Skeletal muscle tissue (tissue), 4 donors: ENCODE data around the gene RAVER2. TPM values are rescaled to one million over a fixed set of nuclear protein-coding genes. Genes with fewer than 3 reads are reported as not detected.

Experiments used
- H3K27ac ChIP-seq: one replicate; pipeline ENCODE4 v1.7.0; 2013; ENCODE audit warnings: mild to moderate bottlenecking, low read depth, low read length, inconsistent platforms
- H3K27me3 ChIP-seq, 3 donors: one replicate each; pipeline ENCODE4 v1.7.0; 2013; ENCODE audit warnings: low read length in 3 of 3; ENCODE audit not compliant: control insufficient read depth in 3 of 3, insufficient read depth in 3 of 3
- H3K36me3 ChIP-seq, 3 donors: one replicate each; pipeline ENCODE4 v1.7.0; 2013; ENCODE audit warnings: low read length in 3 of 3; ENCODE audit not compliant: control insufficient read depth in 3 of 3, insufficient read depth in 3 of 3
- H3K4me1 ChIP-seq, 3 donors: one replicate each; pipeline ENCODE4 v1.7.0; 2013; ENCODE audit warnings: low read length in 3 of 3, mild to moderate bottlenecking in 3 of 3; ENCODE audit not compliant: control insufficient read depth in 3 of 3, insufficient read depth in 3 of 3
- H3K4me3 ChIP-seq, 3 donors: one replicate each; pipeline ENCODE4 v1.7.0; 2013; ENCODE audit warnings: low read length in 3 of 3
- H3K9ac ChIP-seq, 3 donors: one replicate each; pipeline ENCODE4 v1.7.0; 2013; ENCODE audit warnings: low read length in 3 of 3, mild to moderate bottlenecking in 3 of 3, moderate library complexity in 2 of 3, low read depth in 1 of 3
- H3K9me3 ChIP-seq, 3 donors: one replicate each; pipeline ENCODE4 v1.7.0; 2013; ENCODE audit warnings: low read length in 3 of 3; ENCODE audit not compliant: control insufficient read depth in 3 of 3
- total RNA-seq: library from RNA; depleted of rRNA; stranded (reverse); fragments of >200 nt; gene quantifications from one replicate; pipeline ENCODE4 v1.2.3, GENCODE V29; 2014
- donor health status: Osteomylitis.

RAVER2 gene
- total RNA-seq, 1 donor from 2014 or later = 15.7 TPM

DNA sequence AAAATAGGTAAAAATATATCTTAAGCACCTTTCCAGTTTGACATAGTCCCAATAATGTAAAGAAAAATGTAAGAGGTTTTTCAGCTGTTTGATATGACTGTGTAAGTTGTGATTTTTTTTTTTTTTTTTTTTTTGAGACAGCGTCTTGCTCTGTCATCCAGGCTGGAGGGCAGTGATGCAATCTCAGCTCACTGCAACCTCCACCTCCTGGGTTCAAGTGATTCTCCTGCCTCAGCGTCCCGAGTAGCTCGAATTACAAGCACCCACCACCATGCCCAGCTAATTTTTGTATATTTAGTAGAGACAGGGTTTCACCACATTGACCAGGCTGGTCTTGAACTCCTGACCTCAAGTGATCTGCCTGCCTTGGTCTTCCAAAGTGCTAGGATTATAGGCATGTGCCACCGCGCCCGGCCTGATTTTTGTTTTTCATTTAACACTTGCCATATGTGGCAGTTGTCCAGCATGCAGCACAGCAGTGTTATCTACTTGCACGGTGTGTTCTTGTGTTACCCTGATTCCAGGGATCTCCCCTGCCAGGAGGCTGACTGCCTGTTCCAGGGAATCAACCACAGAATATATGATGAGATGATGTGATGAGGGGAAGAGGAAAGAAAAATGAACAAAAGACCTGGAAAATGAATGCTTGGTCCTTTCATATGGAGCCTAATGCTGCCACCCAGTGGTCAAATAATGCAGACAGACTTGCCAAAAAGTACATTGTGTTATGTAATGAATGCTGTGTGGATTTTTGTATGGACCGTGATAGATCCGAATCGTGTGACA lies 79.0 kb downstream of the RAVER2 start:
- H3K4me1 ChIP-seq = peaks cover 0 to 5% (median 3%) of the 10 kb centered on the region in 3 donors

GRCh38 chr1:64826991-64827390 lies 82.1 kb downstream of the RAVER2 start:
- no peaks in the 10 kb centered on the region for H3K9me3 ChIP-seq
- H3K36me3 ChIP-seq = peaks cover 0 to 4% (median 3%) of the 10 kb centered on the region in 3 donors
- no peak overlapping the region for H3K9ac ChIP-seq
- H3K27me3 ChIP-seq = no peaks in the 10 kb centered on the region
- peaks cover 0 to 7% (median 5%) of the 10 kb centered on the region in 3 donors for H3K4me1 ChIP-seq
- no peak overlapping the region for H3K4me3 ChIP-seq
- H3K27ac ChIP-seq = no peak overlapping the region

More for the DNA sequence above, 79.0 kb downstream of the RAVER2 start:
- no peaks in the 10 kb centered on the region for H3K27me3 ChIP-seq
- no peak overlapping the region for H3K27ac ChIP-seq
- peak overlapping the region in 1 of 3 donors; percentile 31 for H3K4me3 ChIP-seq
- no peaks in the 10 kb centered on the region for H3K36me3 ChIP-seq
- peak overlapping the region in 1 of 3 donors; percentile 51 for H3K9ac ChIP-seq
- no peaks in the 10 kb centered on the region for H3K9me3 ChIP-seq

DNA sequence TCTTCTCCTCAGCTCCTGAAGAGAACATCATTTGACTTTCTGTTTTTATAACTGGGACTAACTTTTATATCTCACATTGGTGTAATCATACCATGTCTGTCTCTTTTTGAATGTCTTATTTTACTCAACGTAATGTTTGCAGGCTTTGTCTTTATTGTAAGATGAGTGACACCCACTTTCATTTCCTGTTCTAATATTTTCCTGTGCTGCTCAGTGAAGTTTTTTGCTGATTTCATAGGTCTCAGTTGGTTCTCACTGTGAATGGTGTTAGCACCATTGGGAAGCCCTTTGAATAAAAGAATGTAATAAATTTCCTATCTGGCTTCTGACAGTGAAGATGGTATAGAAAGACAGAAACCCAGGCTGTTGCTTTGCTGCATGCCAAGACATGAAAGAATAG lies 84.0 kb downstream of the RAVER2 start:
- Histone ChIP-seq H3K9ac (no peak overlapping the region), H3K4me1 (peaks cover 0 to 7% (median 5%) of the 10 kb centered on the region in 3 donors), H3K27ac (no peak overlapping the region), H3K36me3 (peaks cover 3 to 20% (median 17%) of the 10 kb centered on the region in 3 donors), H3K27me3 (no peaks in the 10 kb centered on the region), H3K9me3 (no peaks in the 10 kb centered on the region), H3K4me3 (no peak overlapping the region)

- Histone ChIP-seq H3K4me1 (peaks cover 0 to 4% (median 0%) of the 10 kb centered on the region in 3 donors), H3K4me3 (no peak overlapping the region), H3K9ac (no peak overlapping the region), H3K36me3 (peaks cover 10 to 27% (median 23%) of the 10 kb centered on the region in 3 donors), H3K27ac (no peak overlapping the region), H3K9me3 (no peaks in the 10 kb centered on the region), H3K27me3 (no peaks in the 10 kb centered on the region)
These were observed 84.6 kb downstream of the RAVER2 start for GRCh38 chr1:64829411-64830029.

DNA sequence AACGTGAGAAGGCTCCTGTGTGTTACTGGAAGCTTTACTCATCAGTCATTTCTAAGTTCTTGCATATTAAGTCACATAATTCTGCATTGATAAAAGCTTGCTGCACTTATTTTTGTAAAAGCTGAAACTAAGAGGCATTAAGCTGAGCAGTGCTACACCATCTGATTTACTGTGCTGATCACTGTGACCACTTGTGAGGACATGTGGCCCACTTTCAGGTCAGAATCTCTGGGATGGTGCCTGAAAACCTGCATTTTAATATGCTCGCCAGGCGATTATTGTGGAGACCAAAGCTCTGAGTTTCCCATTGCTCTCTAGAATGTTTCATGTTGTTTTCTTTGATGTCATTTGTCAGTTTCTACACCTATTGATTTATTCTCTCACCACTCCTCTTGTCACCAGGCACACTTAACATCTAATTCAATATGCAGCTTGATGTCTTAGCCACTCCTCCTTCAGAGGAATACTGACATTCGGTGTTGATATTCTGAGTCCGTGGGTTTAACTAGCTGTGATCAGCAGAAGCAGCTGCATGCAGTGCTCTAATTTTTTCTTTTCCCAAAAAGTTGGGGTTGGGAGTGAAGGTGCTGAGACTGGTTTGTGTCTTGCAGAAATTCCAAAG lies 85.3 kb downstream of the RAVER2 start:
- Histone ChIP-seq H3K9me3 (no peaks in the 10 kb centered on the region), H3K27me3 (no peaks in the 10 kb centered on the region), H3K4me1 (peaks cover 0 to 4% (median 0%) of the 10 kb centered on the region in 3 donors), H3K27ac (no peak overlapping the region), H3K36me3 (peaks cover 15 to 32% (median 25%) of the 10 kb centered on the region in 3 donors), H3K9ac (no peak overlapping the region), H3K4me3 (no peak overlapping the region)

DNA sequence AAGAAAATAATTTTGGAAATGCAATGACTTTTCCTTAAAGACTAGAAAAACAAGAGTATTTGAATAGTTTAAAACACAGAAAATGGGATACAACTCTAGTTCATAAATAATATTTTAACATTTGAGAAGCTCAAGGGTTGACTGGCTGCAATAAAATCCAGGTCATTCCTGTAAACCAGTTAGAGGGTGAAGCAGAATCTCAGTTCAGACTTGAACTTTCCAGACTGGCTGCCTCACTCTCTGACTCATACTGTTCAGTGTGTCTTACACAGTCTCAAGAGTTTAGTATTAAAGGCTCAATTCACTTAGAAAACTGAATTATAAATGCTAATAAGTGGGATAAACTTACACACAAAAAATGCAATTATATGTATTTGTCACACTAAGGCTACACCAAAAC lies 89.9 kb downstream of the RAVER2 start:
- Histone ChIP-seq H3K27ac (no peak overlapping the region), H3K27me3 (no peaks in the 10 kb centered on the region), H3K4me1 (peaks cover 4 to 10% (median 7%) of the 10 kb centered on the region in 3 donors), H3K4me3 (no peak overlapping the region), H3K9me3 (no peaks in the 10 kb centered on the region), H3K9ac (no peak overlapping the region), H3K36me3 (peaks cover 46 to 65% (median 63%) of the 10 kb centered on the region in 3 donors)

DNA sequence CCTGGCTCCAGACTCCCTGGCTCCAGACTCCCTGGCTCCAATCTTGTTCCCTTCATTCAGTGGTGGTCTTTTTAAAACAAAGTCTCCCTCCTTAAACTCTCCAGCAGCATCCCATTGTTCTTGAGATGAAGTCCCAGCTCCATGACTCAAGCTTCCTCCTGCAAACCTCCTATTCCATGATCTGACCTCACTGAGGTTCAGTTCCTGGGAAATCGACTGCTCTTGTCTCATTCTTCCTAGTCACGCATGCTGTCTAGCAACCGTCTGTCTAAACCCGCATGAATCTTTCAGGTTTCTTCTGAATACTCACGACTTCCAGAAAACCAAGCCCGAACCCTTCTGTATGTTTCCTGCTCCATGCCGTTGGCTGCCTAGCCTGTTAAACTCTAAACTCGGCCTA lies 91.9 kb downstream of the RAVER2 start:
- Histone ChIP-seq H3K9me3 (no peaks in the 10 kb centered on the region), H3K36me3 (peaks cover 50 to 73% (median 72%) of the 10 kb centered on the region in 3 donors), H3K9ac (no peak overlapping the region), H3K4me1 (peaks cover 22 to 26% (median 23%) of the 10 kb centered on the region in 3 donors), H3K4me3 (no peak overlapping the region), H3K27me3 (no peaks in the 10 kb centered on the region), H3K27ac (no peak overlapping the region)

DNA sequence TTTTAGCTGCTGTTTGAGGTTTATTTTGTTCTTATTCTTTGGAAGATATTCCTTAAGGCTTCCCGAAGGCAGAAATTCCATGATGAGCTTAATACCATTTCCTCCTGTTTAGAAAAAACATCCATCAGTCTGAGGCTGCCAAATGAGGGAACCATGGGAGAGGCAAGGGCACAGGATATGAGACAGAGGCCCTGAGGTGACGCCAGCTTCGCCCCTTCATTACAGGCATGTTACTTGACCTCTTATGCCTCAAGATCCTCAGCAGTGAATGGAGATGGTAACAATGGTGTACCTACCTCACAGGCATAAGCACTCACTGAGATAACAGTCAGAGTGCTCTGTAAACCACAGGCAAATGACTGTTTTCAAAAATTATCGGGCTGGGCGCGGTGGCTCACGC lies 93.6 kb downstream of the RAVER2 start:
- peaks cover 22 to 26% (median 23%) of the 10 kb centered on the region in 3 donors for H3K4me1 ChIP-seq
- H3K36me3 ChIP-seq = peaks cover 47 to 67% (median 62%) of the 10 kb centered on the region in 3 donors
- no peak overlapping the region for H3K27ac ChIP-seq
- H3K4me3 ChIP-seq = no peak overlapping the region
- H3K27me3 ChIP-seq = no peaks in the 10 kb centered on the region
- H3K9ac ChIP-seq = no peak overlapping the region
- no peaks in the 10 kb centered on the region for H3K9me3 ChIP-seq

DNA sequence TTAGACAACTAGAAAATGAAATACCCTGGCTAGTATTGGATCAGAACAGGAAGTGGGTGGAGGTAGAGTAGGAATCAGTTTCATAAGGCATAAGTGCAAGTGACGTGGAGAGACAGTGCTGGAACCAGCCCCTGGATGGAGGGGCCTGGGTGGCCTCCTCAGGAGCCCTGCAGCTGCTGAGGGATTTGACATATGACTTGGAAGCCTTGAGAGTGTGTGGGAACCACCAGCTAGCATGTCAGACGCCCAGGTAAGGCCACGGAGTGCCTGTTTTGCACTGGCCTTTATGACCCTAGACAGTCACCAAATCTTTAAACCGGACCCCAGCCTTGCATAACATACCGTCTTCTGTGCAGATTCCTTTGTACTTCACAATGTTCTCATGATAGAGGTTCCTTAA lies 94.4 kb downstream of the RAVER2 start:
- Histone ChIP-seq H3K36me3 (peaks cover 49 to 67% (median 62%) of the 10 kb centered on the region in 3 donors), H3K9ac (peak overlapping the region in 2 of 3 donors; percentile 35 to 73), H3K27ac (peak overlapping the region; percentile 74), H3K4me3 (peak overlapping the region in 1 of 3 donors; percentile 32), H3K27me3 (no peaks in the 10 kb centered on the region), H3K9me3 (no peaks in the 10 kb centered on the region), H3K4me1 (peaks cover 22 to 26% (median 23%) of the 10 kb centered on the region in 3 donors)
